AG04450 (cell line): ENCODE data around the gene RFT1. TPM values are rescaled to one million over a fixed set of nuclear protein-coding genes. Genes with fewer than 3 reads are reported as not detected.

Experiments used
- CTCF ChIA-PET: fragments of 300-600, 350-600 bp; formaldehyde crosslinking; extraction: SDS; loops from one replicate; lab custom pipeline; 2022; ENCODE audit warnings: antibody characterized with exemption, inconsistent platforms; lab: Charles Lee
- POLR2A ChIA-PET: fragments of 350-600 bp; formaldehyde crosslinking; extraction: SDS; loops from one replicate; lab custom pipeline; 2021; ENCODE audit warnings: antibody characterized with exemption, inconsistent platforms; lab: Yijun Ruan, JAX
- DNase-seq: peaks from one replicate; pipeline ENCODE4 v3.0.0-alpha.2; 2011; ENCODE audit warnings: low read depth, low spot score
- H3K27ac ChIP-seq: one replicate; pipeline ENCODE4 v1.5.1; 2012; ENCODE audit warnings: low read depth, low read length, control low read depth
- H3K27me3 ChIP-seq: one replicate; pipeline ENCODE4 v1.6.0; 2012; ENCODE audit warnings: low read length; ENCODE audit not compliant: control insufficient read depth, insufficient read depth
- H3K4me3 ChIP-seq: 2 replicates; pipeline ENCODE4 v1.5.1; 2011; ENCODE audit warnings: mild to moderate bottlenecking, low read depth, low read length, control low read depth
- H3K9me3 ChIP-seq: 2 replicates; pipeline ENCODE4 v1.5.1; 2012; ENCODE audit warnings: low read length; ENCODE audit not compliant: control insufficient read depth, insufficient read depth
- CTCF ChIP-seq: IDR thresholded peaks from 2 replicates; pipeline ENCODE4 v1.5.1; 2011; ENCODE audit warnings: low read depth, low read length, control low read depth, inconsistent platforms
- polyA plus RNA-seq: library from polyadenylated mRNA; depleted of rRNA; stranded (reverse); fragments of >200 nt; gene quantifications from 2 replicates; pipeline ENCODE4 v1.2.3, GENCODE V29; 2011

RFT1 gene
- polyA plus RNA-seq, 1 experiment: 26.4 TPM

- no peak for TF ChIP-seq CTCF
- CTCF ChIA-PET: interaction anchor here (1.0 to 3.2 kb wide), 2 partner anchors 32 to 53 kb away, joined by 3 to 10 read pairs; no protein-coding TSS in a partner anchor
- no peaks in the 10 kb centered on the region; the same call in 1 of the 2 replicates for H3K9me3 ChIP-seq
- no peaks in the 10 kb centered on the region for H3K27me3 ChIP-seq
- POLR2A ChIA-PET: no interaction called here
- H3K27ac ChIP-seq: no peak overlapping the region
- DNase-seq: no peak
- H3K4me3 ChIP-seq: no peak overlapping the region
Measured at GRCh38 chr3:53163444-53164387, 33.5 kb upstream of the RFT1 start.

GRCh38 chr3:53162672-53163443 lies 32.6 kb upstream of the RFT1 start:
- CTCF ChIA-PET: interaction anchor here (3.2 kb wide), 1 partner anchor 33 kb away, joined by 10 read pairs; no protein-coding TSS in a partner anchor
- POLR2A ChIA-PET: no interaction called here
- H3K9me3 ChIP-seq: no peaks in the 10 kb centered on the region; the same call in 1 of the 2 replicates
- H3K4me3 ChIP-seq: peak overlapping the region; percentile 79
- H3K27ac ChIP-seq: no peak overlapping the region
- no peak for TF ChIP-seq CTCF
- no peak for DNase-seq
- H3K27me3 ChIP-seq: peaks cover 5% of the 10 kb centered on the region

GRCh38 chr3:53161820-53162671 lies 31.8 kb upstream of the RFT1 start:
- no peak overlapping the region for H3K27ac ChIP-seq
- H3K9me3 ChIP-seq: no peaks in the 10 kb centered on the region; the same call in 1 of the 2 replicates
- CTCF ChIA-PET: no interaction called here
- DNase-seq: no peak
- peak overlapping the region; percentile 79 for H3K4me3 ChIP-seq
- peaks cover 11% of the 10 kb centered on the region for H3K27me3 ChIP-seq
- TF ChIP-seq CTCF: no peak
- POLR2A ChIA-PET: no interaction called here

DNA sequence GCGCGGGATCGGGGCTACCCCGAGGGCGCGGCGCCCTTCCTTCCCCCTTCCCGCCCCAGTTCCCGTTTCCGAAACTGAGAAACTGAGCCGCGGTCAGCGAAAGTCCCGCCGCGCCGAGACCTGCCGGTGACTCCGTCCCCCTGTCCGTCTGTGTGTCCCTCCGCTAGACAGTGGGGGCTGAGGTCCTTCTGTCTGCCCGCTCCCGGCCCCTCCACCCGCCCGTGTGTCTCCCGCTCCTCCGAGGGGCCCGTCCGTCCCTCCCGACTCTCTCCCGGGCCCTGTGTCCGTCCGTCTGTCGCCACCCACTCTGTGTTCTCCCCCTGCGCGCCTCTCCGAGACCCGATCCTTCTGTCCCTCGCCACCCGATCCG lies 31.2 kb upstream of the RFT1 start:
- no peak for TF ChIP-seq CTCF
- ChIA-PET POLR2A (no interaction called here), CTCF (interaction anchor here (1.3 kb wide), 1 partner anchor 51 kb away, joined by 4 read pairs; no protein-coding TSS in a partner anchor)
- Histone ChIP-seq H3K27me3 (peaks cover 17% of the 10 kb centered on the region), H3K4me3 (peak overlapping the region; percentile 79), H3K9me3 (no peaks in the 10 kb centered on the region; the same call in 1 of the 2 replicates), H3K27ac (no peak overlapping the region)
- DNase-seq: no peak
